Fibroblast of skin of left quadriceps (primary cell): Measurements from ENCODE around the gene ADGRG6.

ENCODE experiments used
- DNase-seq, 2 experiments: peaks; one replicate each; pipeline ENCODE4 v3.0.0-alpha.2; 2013; ENCODE audit warnings: low read depth in 2 of 2

Gene ADGRG6

DNA sequence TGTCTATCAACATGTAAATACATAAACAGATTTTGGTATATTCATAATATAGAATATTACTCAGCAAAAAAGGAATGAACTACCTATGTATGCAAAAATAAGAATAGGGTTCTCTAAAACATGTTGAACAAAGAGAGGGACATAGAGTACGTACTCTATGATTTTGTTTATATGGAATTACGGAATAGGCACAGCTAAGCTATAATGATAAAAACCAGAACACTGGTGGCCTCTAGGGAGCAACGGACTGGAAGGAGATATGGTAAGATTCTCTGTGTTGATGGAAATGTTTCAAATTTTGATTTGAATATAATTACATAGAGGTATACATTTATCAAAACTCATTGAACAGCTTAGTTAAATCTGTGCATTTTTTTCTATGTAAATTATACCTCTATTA, 19.6 kb downstream of the ADGRG6 start:
- DNase-seq: no peak

DNA sequence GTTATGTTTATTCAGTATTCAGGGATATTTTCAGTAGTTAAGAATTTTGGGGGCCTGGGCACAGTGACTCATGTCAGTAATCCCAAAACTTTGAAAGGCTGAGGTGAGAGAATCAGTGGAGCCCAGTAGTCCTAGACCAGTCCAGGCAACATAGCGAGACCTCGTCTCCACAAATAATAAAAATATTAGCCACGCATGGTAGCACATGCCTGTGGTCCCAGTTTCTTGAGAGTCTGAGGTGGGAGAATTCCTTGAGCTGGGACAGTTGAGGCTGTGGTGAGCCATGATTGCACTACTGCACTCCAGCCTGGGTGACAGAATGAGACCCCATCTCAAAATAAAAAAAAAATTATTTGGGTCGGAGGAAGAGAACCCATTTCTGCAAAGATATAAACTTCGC, 20.3 kb downstream of the ADGRG6 start:
- no peak for DNase-seq

DNA sequence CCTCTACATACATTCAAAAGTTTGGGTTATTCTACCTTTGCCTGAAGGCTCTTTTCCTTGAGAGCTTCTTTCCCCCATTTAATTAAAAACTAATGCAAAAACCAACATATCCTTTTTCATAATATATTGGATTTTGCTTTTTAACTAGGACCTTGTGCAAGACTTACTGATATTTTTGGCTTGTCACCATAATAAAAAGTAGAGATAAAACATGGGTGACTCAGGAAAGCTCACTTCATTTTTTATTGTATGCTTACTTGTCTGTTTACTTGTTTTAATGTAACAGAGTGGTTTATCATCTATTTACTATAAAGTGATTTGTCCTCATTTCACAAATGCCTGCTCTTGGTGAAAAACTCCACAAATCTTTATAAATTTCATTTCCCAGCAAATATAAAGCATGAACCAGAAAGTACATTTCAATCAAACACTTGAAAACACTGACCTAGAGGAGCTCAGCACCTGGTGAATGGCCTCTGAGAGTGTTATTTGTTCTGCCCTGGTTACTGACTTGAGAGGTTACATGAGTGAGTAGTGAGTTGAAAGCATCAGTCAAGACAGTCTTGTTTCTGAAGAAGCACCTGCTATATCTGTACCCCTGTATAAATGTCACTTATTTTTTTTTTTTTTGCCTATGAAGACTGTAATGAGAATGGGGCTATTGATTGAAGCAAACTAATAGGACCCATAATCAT, 20.8 kb downstream of the ADGRG6 start:
- DNase-seq: no peak

DNA sequence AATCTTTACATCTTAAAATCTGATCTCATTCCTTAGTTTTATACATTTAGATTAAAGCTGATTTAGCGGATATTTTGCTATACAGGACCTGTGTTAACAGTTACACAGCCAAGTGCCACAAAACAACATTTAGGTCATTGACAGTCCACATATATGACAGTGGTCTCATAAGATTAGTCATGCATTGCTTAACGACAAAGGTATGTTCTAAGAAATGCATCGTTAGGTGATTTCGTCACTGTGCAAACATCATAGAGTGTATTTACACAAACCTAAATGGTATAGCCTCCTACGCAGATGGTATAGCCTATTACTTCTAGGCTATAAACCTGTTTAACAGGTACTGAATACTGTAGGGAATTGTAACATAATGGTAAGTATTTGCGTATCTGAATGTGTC, 21.6 kb downstream of the ADGRG6 start:
- no peak for DNase-seq

DNA sequence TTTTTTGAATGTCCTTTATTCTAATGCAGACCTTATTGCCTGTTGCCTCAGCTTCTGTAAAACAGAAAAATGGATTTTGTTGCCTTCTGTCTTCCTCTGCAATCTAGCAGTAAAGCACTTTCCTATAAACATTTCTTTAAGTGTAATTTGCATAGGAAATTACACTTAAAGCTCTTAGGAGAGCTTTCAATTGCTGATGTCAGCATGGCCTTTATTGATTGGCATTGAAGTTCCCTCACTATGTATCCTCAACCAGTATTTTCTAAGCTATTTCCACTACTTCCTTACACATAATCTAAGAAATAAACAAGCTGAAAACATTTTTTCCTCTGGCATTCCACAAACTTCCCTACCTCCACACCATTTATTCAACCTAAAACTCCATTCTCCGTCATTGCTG, 22.3 kb downstream of the ADGRG6 start:
- DNase-seq: no peak

DNA sequence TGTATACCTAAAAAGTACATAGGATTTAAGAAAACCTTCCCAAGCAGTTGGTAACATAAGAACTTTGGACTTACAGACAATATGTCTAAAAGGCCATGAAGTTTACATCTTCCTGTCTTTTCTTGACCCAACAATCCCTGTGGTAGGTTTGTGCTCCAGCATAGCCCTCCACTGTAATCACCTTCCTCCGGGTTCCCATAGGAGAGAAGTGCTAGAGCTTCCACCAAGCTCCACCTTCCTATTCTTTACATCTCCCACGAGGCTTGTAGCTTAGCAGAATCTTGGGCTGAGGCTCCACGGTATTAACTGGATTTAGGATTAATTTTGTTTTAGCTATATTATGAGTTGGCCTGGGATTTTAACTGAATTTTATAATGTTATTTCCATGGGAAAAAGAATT, 23.3 kb downstream of the ADGRG6 start:
- DNase-seq: no peak

DNA sequence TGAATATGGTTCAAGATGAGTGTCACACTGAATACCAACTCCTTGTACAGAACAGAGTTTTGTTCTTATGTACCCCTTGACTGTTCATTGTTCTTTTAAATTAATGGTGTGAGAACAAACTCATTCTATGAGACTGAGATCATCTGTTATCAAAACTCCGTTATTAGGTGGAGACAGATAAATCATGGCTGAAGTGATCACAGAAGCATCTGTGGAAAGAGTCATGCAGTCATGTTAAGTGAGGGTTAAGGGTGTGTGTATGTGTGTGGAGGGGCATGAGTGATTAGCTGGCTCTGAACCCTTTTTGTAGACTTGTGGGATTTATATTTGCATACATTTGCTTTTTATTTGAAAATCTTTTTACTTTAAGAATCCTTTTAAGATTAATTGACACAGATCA, 24.7 kb downstream of the ADGRG6 start:
- no peak for DNase-seq

DNA sequence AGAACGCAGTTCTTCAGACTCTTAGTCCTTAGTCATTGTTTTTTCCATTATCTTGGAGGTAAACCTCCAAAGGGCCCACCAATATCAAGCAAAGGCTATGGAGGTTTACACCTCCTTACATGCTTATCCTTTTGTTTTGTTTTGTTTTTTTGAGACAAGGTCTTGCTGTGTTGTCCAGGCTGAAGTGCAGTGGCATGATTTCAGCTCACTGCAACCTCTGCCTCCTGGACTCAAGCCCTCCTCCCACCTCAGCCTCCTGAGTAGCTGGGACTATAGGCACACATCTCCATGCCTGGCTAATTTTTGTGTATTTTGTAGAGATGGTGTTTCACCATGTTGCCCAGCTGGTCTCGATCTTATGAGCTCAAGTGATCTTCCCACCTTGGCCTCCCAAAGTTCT, 26.3 kb downstream of the ADGRG6 start:
- no peak for DNase-seq

DNA sequence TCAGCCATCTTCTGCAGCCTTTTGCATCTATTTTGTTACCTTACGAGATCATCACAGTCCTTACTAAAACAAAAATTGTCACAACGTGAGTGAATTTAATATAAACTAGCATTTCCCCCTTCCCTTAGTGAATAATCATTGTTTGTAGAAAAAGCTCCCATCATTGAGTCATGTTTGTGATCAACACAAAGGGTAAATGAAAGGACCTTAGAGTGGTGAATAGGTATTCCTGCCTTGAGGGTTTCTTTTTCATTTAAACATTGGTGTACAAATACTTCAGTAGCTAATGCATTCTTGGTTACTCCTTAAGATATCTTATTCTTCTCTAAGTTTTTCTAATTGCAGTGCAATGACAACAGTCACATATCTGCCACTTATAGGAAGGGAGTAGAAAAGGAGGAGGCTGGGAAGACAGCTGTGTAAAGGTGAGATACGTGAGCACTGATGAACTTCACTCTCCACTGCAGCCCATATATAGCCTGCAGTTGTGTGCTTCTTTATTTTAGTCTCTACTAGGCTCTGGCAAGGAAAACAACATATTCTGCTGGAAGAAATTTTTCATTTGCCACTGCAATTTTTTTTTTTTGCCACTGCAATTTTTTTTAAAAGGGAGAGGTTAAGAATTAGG, 27.8 kb downstream of the ADGRG6 start:
- no peak for DNase-seq

DNA sequence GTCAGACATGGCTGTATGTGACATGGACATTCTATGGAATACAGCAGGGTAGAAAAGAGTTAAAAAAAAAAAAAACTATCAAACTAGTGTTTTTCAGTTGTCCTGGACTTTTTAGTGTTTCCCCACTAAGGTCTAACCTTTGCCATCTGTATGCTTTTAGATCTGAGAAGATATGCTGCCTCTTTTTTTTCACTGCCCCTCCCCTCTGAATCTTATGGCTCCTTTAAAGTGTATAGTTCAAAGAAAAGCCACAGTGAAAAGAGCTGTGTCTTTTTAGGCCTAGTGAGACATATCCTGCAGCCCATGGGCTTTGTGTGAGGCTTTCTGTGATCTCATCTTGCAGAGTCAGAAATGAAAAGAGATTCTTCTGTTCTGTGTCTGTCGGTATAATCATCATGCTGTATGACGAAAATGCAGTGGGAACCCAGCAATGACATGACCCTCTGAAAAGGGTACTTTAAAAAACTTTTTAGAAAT, 29.3 kb downstream of the ADGRG6 start:
- DNase-seq: peak in 1 of 2 experiments; percentile 17

DNA sequence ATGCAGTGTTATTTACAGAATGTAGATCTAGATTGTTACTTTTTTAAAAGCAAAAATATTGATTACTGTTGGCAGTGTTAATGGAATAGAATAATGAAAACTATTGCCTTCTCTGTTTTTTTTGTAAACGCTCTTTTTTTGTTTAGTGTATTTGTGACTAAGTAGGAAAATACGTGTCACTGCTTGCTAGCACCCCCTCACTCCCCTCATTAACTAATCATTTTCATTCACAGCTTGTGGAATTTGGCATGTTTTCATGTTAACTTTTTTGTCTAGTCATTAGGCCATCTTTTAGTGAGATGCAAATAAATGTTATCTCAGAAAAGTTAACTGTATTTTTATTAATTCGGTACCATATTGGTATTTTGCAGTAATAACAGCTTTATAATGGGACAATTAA, 29.8 kb downstream of the ADGRG6 start:
- no peak for DNase-seq

DNA sequence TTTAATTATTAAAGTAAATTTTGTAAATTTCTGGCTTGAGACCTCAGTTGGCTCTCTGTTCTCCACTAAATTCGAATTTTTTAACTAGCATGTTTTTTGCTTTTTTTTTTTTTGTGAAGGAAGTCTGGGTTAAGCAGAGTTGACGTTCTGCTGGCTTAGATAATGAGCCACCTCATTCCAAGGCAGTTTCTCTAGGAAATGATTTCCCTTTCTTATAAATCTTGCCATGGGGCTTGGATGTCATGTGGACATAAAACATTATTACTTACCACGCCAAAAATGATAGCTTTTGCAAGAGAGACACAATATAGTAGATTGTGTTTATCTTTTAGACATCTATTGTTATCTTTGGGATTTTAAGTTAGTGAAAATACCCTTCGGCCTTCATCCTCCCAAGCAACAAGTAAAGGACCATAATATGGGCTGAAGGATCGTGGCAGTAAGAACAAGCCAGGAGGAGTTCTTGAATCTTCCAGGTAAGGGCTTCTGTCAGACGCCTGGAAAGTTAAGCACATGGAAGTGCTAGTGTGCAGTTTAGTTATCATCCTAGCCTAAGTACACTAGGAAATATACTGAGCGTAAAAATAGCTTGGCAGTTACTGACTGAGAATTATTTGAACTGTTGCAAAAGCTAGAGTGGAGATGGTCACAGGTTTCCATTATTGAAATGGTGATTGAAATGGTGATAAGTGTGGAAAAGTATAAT, 30.7 kb downstream of the ADGRG6 start:
- no peak for DNase-seq

DNA sequence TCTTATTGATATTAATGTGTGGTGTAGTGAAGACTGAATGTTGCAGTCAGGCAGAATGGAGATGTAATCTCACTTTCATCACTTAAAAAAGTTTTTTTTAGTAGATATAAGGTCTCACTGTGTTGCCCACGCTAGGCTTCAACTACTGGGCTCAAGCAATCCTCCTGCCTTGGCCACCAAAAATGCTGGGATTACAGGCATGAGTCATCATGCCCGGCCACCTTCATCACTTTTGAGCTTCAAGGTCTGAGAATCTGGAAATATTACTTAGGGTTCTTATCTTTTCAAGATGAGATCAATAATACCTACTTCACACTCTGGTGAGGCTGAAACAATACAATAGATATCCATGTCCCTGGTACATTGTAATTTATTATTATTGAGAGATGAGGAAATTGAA, 31.6 kb downstream of the ADGRG6 start:
- DNase-seq: no peak

DNA sequence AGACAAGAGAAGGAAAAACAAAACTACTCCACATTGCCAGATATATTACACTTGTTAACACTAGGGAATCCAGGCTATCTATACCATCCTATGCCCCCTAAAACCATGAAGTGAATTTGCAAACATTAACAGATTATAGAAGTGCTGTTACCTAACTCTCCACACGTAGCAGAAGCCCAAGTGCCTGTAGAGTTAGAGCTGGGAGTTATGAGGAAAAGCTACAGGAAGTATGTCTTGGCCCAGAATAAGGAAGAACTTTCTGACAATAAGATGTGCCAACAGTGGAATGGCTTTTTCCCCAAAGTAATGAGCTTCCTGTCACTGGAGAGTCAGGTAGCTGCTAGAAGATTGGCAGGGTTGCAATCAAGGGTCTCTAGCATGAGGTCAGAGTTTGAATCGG, 32.5 kb downstream of the ADGRG6 start:
- no peak for DNase-seq

DNA sequence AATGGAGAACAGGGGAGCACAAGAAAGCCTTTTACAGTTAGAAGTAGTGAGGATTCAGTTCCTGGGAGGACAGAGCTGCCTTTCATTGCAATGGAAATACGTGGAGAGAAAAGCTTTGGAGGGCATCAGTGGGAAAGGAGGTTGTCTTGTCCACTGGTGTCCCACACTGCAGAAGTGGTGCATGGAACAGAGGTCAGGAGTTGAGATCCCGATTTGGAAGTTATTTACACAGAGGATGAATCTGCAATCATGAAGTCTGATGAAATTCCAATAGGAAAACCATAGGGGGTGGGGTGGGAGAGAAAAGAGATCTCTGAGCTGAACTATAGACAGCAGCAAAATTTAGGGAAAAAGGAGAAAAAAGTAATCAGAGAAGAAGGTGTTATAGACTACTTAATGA, 33.6 kb downstream of the ADGRG6 start:
- DNase-seq: no peak

DNA sequence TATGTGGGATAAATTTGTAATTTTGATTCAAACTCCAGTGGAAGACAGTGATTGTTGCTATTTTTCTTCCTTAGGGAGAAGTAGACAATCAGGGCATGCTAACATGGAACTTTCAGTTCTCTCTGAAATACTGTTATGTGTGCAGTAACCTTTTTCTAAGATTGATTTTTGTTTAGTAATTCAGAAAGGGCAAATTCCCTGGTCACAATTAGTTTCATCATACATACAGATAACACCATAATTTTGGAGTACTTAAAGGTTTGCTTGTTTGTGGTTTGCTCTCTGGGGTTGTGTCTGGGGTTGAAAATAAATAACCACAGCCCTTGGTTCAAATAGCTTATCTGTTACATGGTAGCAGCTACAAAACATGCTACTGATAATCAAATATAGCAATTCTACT, 34.4 kb downstream of the ADGRG6 start:
- no peak for DNase-seq

DNA sequence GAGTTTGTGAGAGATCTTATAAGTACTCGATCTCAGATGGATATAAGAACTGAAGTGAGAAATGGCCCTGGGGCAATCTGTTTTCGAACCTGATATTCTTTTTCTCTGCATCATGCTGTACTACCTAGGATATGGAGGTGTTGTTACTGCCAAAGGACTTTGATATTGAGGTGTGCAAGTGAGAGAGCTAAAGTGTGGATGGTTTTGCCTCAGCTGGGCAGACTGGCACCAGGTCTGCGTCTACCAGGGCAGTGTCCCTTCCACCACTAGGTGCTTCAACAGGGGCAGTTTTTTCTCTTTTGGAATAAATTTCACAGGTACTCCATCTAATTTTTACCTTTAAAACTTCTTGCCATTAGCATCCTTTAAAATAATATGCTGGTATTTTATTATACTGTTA, 35.0 kb downstream of the ADGRG6 start:
- no peak for DNase-seq

DNA sequence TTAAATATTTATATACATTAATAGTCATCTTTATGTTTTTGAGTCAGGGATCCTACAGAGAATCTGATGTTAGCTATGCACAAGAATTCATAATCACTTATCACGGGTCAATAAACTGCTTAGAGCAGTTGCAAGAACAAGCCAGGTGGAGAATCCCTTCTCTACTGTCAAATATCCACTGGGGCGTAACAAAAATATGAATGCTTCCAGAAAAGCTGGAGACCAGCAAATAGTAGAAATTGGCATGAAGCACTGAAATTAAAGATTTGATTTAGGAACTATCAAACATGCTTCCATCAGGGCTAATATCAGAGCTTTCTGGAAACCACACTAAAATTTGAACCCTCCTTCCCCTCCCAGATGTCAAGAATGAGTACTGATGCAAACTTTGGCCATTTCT, 37.3 kb downstream of the ADGRG6 start:
- DNase-seq: no peak

DNA sequence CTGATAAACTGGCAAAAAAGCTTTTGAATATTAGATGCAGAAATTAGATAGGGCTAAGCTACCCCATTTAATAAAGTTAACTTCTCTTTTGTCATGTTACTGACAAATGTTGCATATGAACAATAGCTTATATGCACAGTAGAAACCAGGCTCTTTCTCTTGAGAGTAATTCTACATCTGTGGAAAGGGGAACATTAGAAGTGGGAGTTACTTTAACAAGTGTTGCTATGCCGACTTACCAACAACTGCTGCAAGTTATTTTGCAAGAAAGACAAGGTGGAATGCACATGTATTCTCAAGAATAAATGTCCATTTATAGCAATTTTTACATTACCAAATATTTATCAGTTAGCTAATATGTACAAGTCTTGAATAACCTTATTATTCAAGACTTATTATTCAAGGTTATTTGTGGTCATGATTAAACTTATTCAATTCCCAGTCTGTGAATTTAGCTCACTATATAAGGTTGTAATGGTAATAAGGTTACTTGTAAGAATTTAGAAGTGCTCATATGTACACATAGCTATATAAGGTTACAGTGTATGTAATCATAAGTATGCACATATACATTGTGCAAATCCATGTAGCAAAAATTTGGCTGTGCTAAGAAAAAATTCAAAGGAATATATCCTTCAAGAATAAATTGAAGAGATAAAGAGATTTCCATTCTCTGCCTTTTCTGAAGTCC, 38.3 kb downstream of the ADGRG6 start:
- DNase-seq: no peak

DNA sequence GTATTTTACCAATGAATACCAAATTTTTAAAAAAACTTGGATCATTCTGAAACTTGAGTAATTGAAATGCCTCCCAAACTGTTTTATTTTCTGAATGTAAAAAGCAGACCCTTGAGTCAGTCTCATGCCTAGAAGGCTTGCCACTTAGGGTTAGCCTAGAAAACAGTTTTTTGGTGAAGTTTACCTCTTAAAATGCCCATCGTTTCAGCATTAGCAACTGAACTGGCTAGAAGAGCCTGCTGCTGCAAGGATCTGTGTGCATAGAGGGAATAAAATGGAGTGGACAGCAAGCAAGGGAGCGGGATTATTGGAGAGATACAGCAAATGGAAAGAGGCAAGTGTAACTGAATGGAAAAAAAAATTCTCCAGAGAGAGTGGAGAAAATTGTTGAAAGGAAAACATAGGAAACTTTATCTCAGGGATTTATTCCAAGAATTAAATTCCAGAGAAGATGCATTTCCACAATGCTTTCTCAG, 40.1 kb downstream of the ADGRG6 start:
- DNase-seq: no peak

DNA sequence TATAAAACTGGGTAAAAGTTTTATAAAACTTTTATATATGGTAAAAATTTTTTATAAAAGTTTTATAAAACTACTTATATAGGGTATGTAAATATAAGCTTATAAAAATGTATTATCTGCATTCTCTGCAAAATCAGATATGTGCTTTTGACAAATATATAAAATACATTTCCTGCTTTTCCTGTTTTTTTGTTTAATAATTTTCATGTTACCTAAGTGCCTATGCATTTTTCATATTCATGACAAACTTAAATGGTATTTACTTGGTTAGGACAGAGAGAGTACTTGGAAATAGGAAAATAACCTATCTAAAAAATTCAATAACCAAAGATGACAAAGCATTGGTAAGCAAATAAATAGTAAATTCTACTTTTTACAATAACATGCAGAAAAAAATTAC, 41.2 kb downstream of the ADGRG6 start:
- DNase-seq: no peak

DNA sequence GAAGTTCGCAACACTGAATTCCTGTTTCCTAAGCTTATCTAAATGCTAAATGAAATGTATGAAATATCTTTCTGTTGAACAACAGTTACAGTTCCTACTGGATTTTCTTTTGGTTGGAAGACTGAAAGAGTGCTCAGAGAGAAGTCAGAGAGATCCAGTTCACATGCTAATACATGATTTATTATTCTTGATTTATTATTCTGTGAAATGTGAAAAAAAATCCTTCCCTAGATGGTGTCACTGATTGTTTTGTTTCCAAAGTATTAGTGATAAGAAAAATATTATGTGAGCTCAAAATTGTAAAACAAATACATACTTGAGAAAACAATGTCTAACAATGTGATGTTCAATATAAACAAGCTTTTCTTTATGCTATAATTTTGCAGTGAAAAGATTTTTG, 42.1 kb downstream of the ADGRG6 start:
- DNase-seq: no peak
